Neural cell (in vitro differentiated cells): ENCODE results near the gene MAN1B1. TPM values are rescaled to one million over a fixed set of nuclear protein-coding genes. Genes with fewer than 3 reads are reported as not detected.

Source experiments
- H2AFZ ChIP-seq: fragments of 200-600, 300-800 bp; sonication (generic), shearing (Covaris generic); 2 replicates; pipeline ENCODE4 v1.6.0; 2014; ENCODE audit warnings: low read depth, mild to moderate bottlenecking, antibody characterized with exemption, low read length, moderate library complexity
- H3F3A ChIP-seq: fragments of 200-600 bp; shearing (Covaris generic); 2 replicates; pipeline ENCODE4 v1.6.1; 2016; ENCODE audit warnings: mild to moderate bottlenecking, moderate library complexity, mixed read lengths, antibody characterized with exemption, low read length; ENCODE audit not compliant: insufficient read depth, poor library complexity, severe bottlenecking
- H3K27ac ChIP-seq: fragments of 200-600, 300-800 bp; sonication (generic), shearing (Covaris generic); 2 replicates; pipeline ENCODE4 v1.5.1; 2014; ENCODE audit warnings: mild to moderate bottlenecking, low read length, moderate library complexity
- H3K27me3 ChIP-seq: fragments of 300-800, 200-600 bp; sonication (generic), shearing (Covaris generic); 2 replicates; pipeline ENCODE4 v1.6.0; 2014; ENCODE audit warnings: mild to moderate bottlenecking, low read depth, low read length, moderate library complexity; ENCODE audit not compliant: insufficient read depth
- H3K36me3 ChIP-seq: fragments of 300-800, 200-600 bp; sonication (generic), shearing (Covaris generic); 2 replicates; pipeline ENCODE4 v1.5.1; 2014; ENCODE audit warnings: mild to moderate bottlenecking, antibody characterized with exemption, low read length, moderate library complexity; ENCODE audit not compliant: insufficient read depth
- H3K4me2 ChIP-seq: fragments of 300-800, 200-600 bp; sonication (generic), shearing (Covaris generic); 2 replicates; pipeline ENCODE4 v1.6.0; 2014; ENCODE audit warnings: mild to moderate bottlenecking, low read length
- H3K4me3 ChIP-seq: fragments of 300-800, 200-600 bp; sonication (generic), shearing (Covaris generic); 2 replicates; pipeline ENCODE4 v1.5.1; 2014; ENCODE audit warnings: mild to moderate bottlenecking, low read length, moderate library complexity
- H3K79me2 ChIP-seq: fragments of 200-600 bp; shearing (Covaris generic); replicated peaks from 2 replicates; pipeline ENCODE4 v1.6.0; 2014; ENCODE audit warnings: mild to moderate bottlenecking, low read length, moderate library complexity; ENCODE audit not compliant: insufficient read depth
- H3K9ac ChIP-seq: fragments of 300-800, 200-600 bp; sonication (generic), shearing (Covaris generic); 2 replicates; pipeline ENCODE4 v1.6.1; 2016; ENCODE audit warnings: mild to moderate bottlenecking, low read length, mixed read lengths
- H3K9me2 ChIP-seq: fragments of 200-600 bp; shearing (Covaris generic); 2 replicates; pipeline ENCODE4 v1.6.1; 2016; ENCODE audit warnings: mild to moderate bottlenecking, low read length, mixed read lengths; ENCODE audit not compliant: insufficient read depth
- H3K9me3 ChIP-seq: fragments of 200-600, 300-800 bp; sonication (generic), shearing (Covaris generic); 2 replicates; pipeline ENCODE4 v1.6.1; 2016; ENCODE audit warnings: mild to moderate bottlenecking, mixed run types, low read length, moderate library complexity, mixed read lengths
- H4K20me1 ChIP-seq: fragments of 200-600 bp; shearing (Covaris generic); 2 replicates; pipeline ENCODE4 v1.6.1; 2016; ENCODE audit warnings: mild to moderate bottlenecking, mixed run types; ENCODE audit not compliant: insufficient read depth
- EP300 ChIP-seq: fragments of 450-650 bp; conservative IDR thresholded peaks from 2 replicates; pipeline ENCODE4 v1.6.1; 2014; ENCODE audit warnings: antibody characterized with exemption, mild to moderate bottlenecking, moderate library complexity; ENCODE audit not compliant: poor library complexity, severe bottlenecking
- EZH2 ChIP-seq: fragments of 200-600, 300-800 bp; shearing (Covaris generic), sonication (generic); IDR thresholded peaks from 2 replicates; pipeline ENCODE4 v1.6.1; 2014; ENCODE audit warnings: antibody characterized with exemption, low read length, borderline replicate concordance, mild to moderate bottlenecking; ENCODE audit not compliant: insufficient read depth, poor library complexity, severe bottlenecking
- MXI1 ChIP-seq: fragments of 450-650 bp; conservative IDR thresholded peaks from 2 replicates; pipeline ENCODE4 v1.6.1; 2014; ENCODE audit warnings: antibody characterized with exemption, mild to moderate bottlenecking; ENCODE audit not compliant: poor library complexity, severe bottlenecking
- POLR2AphosphoS5 ChIP-seq: IDR thresholded peaks from 2 replicates; pipeline ENCODE4 v1.6.1; 2012
- RAD21 ChIP-seq: fragments of 450-650 bp; conservative IDR thresholded peaks from 2 replicates; pipeline ENCODE4 v1.6.1; 2014; ENCODE audit warnings: antibody characterized with exemption, mild to moderate bottlenecking, moderate library complexity
- SMC3 ChIP-seq: fragments of 450-650 bp; conservative IDR thresholded peaks from 2 replicates; pipeline ENCODE4 v1.6.1; 2014; ENCODE audit warnings: antibody characterized with exemption, mild to moderate bottlenecking, moderate library complexity; ENCODE audit not compliant: poor library complexity
- TAF1 ChIP-seq: IDR thresholded peaks from 2 replicates; pipeline ENCODE4 v1.6.1; 2012; ENCODE audit warnings: low read depth
- polyA plus RNA-seq: library from polyadenylated mRNA; depleted of rRNA; stranded (reverse); fragments of >200 nt; gene quantifications from 2 replicates; pipeline ENCODE4 v1.2.3, GENCODE V29; 2014
- TF ChIP-seq, protein P1 (sequence below): fragments of 450-650 bp; IDR thresholded peaks from 2 replicates; pipeline ENCODE4 v1.5.1; 2014; ENCODE audit warnings: antibody characterized with exemption, mild to moderate bottlenecking, moderate library complexity; ENCODE audit not compliant: poor library complexity, severe bottlenecking
- TF ChIP-seq, protein P2 (sequence below): IDR thresholded peaks from 2 replicates; pipeline ENCODE4 v1.6.1; 2012; ENCODE audit warnings: borderline replicate concordance

Gene MAN1B1
- polyA plus RNA-seq, 1 donor from 2014 or later, result 72.0 TPM

DNA sequence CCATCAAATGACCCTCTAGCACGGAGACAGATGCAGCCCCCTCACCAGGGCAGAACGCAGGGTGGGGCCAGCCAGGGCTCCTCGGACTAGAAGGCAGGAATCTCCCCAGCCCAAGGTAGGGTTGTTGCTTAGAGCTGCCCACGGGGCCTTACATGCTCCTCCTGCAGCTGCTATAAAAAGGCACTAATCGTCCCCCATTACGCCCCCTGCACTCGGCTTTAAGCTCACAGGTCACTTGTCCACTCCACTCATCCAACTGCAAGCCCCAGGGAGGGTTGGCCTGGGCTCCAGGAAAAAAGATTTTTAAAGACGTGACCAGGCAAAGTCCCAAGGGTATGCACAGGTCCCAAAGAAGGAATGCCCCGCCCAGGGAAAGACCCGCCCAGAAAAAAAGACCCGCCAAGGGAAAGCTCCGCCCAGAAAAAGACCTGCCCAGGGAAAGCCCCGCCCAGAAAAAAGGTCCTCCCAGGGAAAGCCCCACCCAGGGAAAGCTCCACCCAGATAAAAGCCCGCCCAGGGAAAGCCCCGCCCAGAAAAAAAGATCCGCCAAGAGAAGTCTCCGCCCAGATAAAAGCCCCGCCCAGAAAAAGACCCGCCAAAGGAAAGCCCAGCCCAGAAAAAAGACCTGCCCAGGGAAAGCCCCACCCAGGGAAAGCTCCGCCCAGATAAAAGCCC, 63.3 kb downstream of the MAN1B1 start (continued):
- TF ChIP-seq, protein P1, sequence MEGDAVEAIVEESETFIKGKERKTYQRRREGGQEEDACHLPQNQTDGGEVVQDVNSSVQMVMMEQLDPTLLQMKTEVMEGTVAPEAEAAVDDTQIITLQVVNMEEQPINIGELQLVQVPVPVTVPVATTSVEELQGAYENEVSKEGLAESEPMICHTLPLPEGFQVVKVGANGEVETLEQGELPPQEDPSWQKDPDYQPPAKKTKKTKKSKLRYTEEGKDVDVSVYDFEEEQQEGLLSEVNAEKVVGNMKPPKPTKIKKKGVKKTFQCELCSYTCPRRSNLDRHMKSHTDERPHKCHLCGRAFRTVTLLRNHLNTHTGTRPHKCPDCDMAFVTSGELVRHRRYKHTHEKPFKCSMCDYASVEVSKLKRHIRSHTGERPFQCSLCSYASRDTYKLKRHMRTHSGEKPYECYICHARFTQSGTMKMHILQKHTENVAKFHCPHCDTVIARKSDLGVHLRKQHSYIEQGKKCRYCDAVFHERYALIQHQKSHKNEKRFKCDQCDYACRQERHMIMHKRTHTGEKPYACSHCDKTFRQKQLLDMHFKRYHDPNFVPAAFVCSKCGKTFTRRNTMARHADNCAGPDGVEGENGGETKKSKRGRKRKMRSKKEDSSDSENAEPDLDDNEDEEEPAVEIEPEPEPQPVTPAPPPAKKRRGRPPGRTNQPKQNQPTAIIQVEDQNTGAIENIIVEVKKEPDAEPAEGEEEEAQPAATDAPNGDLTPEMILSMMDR, result no peak

DNA sequence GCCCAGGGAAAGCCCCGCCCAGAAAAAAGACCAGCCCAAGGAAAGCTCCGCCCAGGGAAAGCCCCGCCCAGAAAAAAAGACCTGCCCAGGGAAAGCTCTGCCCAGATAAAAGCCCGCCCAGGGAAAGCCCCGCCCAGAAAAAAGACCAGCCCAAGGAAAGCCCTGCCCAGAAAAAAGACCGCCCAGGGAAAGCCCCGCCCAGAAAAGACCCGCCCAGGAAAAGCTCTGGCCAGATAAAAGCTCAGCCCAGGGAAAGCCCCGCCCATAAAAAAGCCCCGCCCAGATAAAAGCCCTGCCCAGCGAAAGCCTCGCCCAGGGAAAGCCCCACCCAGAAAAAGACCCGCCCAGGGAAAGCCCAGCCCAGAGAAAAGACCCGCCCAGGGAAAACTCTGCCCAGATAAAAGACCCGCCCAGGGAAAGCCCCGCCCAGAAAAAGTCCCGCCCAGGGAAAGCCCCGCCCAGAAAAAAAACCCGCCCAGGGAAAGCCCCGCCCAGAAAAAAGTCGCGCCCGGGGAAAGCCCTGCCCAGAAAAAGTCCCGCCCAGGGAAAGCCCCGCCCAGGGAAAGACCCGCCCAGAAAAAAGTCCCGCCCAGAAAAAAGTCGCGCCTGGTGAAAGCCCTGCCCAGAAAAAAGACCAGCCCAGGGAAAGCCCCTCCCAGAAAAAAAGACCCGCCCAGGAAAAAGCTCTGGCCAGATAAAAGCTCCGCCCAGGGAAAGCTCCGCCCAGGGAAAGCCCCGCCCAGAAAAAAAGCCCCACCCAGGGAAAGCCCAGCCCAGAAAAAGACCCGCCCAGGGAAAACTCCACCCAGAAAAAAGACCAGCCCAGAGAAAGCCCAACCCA, 64.1 kb downstream of the MAN1B1 start:
- no peaks in the 10 kb centered on the region for H3K36me3 ChIP-seq
- H4K20me1 ChIP-seq, result no peaks in the 10 kb centered on the region
- peaks cover 8% of the 10 kb centered on the region for H3K27me3 ChIP-seq
- H2AFZ ChIP-seq, result no peak overlapping the region
- H3F3A ChIP-seq, result no peaks in the 10 kb centered on the region
- no peak overlapping the region for H3K27ac ChIP-seq
- H3K9me3 ChIP-seq, result no peaks in the 10 kb centered on the region
- H3K4me3 ChIP-seq, result no peak overlapping the region
- no peak overlapping the region for H3K4me2 ChIP-seq
- H3K79me2 ChIP-seq, result no peaks in the 10 kb centered on the region
- H3K9ac ChIP-seq, result no peak overlapping the region
- no peaks in the 10 kb centered on the region for H3K9me2 ChIP-seq
- TF ChIP-seq EP300 (no peak), MXI1 (no peak), SMC3 (no peak), EZH2 (no peak), RAD21 (no peak), POLR2AphosphoS5 (no peak), TAF1 (no peak)
- TF ChIP-seq, protein P2, sequence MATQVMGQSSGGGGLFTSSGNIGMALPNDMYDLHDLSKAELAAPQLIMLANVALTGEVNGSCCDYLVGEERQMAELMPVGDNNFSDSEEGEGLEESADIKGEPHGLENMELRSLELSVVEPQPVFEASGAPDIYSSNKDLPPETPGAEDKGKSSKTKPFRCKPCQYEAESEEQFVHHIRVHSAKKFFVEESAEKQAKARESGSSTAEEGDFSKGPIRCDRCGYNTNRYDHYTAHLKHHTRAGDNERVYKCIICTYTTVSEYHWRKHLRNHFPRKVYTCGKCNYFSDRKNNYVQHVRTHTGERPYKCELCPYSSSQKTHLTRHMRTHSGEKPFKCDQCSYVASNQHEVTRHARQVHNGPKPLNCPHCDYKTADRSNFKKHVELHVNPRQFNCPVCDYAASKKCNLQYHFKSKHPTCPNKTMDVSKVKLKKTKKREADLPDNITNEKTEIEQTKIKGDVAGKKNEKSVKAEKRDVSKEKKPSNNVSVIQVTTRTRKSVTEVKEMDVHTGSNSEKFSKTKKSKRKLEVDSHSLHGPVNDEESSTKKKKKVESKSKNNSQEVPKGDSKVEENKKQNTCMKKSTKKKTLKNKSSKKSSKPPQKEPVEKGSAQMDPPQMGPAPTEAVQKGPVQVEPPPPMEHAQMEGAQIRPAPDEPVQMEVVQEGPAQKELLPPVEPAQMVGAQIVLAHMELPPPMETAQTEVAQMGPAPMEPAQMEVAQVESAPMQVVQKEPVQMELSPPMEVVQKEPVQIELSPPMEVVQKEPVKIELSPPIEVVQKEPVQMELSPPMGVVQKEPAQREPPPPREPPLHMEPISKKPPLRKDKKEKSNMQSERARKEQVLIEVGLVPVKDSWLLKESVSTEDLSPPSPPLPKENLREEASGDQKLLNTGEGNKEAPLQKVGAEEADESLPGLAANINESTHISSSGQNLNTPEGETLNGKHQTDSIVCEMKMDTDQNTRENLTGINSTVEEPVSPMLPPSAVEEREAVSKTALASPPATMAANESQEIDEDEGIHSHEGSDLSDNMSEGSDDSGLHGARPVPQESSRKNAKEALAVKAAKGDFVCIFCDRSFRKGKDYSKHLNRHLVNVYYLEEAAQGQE, result no peak
- TF ChIP-seq, protein P1, result no peak
